ENCODE measurements around the gene TCN1.

- TF ChIP-seq GABPA (IDR thresholded peaks at IDR 0.05; ENCODE audit: low read depth) (no peak), REST (IDR thresholded peaks at IDR 0.05; ENCODE audit: insufficient replicate concordance, low read depth) (no peak)
- TF ChIP-seq, protein P1, sequence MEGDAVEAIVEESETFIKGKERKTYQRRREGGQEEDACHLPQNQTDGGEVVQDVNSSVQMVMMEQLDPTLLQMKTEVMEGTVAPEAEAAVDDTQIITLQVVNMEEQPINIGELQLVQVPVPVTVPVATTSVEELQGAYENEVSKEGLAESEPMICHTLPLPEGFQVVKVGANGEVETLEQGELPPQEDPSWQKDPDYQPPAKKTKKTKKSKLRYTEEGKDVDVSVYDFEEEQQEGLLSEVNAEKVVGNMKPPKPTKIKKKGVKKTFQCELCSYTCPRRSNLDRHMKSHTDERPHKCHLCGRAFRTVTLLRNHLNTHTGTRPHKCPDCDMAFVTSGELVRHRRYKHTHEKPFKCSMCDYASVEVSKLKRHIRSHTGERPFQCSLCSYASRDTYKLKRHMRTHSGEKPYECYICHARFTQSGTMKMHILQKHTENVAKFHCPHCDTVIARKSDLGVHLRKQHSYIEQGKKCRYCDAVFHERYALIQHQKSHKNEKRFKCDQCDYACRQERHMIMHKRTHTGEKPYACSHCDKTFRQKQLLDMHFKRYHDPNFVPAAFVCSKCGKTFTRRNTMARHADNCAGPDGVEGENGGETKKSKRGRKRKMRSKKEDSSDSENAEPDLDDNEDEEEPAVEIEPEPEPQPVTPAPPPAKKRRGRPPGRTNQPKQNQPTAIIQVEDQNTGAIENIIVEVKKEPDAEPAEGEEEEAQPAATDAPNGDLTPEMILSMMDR (IDR thresholded peaks at IDR 0.05; ENCODE audit: insufficient read depth, low read length), result no peak
Observed at GRCh38 chr11:59898650-59899049, 32.4 kb upstream of the TCN1 start.
